HG02884 (cell line): ENCODE results near the gene TEX10.
"Not testable (repeated sequence)": the region's sequence is repeated elsewhere in the genome, so short reads cannot be mapped to it uniquely, and the experiment has no call there.

ENCODE experiments used
- ATAC-seq: cut with Tn5 transposase; IDR thresholded peaks from one replicate; pipeline ENCODE4 v1.9.1; 2021; ENCODE audit warnings: mild to moderate bottlenecking, moderate library complexity; ENCODE audit not compliant: unreplicated experiment

TEX10 gene

DNA sequence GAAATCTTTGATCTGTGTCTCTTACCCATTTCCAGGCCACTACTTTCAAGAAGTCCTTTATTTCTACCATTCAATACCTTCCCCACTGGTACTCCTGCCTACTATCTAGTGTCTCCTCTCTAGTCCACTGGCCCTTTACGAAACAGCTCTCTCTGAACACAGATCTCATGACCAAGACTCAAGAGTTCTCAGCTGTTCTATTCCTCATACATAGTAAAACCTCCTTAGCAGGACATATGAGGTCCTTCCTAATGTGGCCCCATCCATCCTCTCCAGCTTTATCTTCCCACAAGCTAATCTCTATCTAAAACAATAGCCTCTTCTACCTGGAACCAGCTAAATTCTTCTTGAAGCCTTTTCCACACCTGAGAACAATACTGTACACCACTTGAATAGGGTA, 2.6 kb downstream of the TEX10 start:
- no peak for ATAC-seq

DNA sequence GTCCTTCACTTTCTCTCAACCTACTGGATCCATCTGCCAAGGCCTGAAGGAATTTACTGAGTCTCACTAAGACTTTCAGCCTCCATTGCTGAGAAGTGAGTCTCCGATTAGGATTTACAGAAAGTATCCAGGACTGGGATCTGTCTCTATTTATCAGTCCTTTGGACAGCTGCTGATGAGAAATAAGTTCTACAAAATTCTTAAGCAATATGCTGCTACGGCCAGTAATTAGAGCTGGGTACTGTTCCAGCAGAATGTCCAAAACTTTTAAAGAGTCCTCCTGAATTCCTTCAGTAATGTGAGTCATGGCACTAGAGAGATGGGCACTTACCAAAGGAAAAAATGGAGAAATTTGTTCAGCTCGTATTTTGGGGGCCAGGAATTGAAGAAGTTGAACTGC, 5.9 kb downstream of the TEX10 start:
- no peak for ATAC-seq

DNA sequence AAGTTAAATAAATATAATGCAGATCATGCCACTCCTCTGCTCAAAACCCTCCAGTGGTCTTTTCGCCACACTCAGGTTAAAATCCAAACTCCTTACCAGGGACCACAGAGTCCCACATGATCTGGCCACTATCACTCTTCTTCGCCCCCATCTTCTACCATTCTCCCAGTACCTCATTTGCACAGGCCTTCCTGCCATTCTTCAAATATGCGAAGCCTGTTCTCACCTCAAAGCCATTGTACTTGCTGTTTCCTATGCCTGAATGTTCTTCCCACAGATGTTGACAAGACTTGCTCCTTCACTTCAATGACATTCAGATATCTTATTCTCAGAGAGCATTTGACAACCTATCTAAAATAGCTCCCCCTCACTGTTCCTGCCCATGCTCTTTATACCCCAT, 10.9 kb downstream of the TEX10 start:
- ATAC-seq, result no peak

DNA sequence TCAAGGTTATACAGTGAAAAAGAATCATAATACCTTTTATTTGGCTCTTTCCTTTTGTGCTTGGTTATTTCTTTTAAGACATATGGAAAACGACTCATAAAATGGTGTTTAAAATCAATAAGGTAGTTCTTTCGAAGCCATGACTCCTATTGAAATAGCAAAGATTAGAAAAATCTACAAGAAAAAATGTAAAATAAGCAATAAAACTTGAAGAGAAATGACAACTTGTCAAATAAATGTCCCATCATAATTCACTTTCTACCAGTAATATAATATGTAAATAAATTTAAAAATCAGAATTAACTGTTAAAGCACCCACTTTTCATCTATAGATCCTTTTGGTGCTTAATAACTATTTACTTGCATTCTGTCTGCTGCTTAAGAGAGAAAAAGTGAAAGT, 12.5 kb downstream of the TEX10 start:
- no peak for ATAC-seq

DNA sequence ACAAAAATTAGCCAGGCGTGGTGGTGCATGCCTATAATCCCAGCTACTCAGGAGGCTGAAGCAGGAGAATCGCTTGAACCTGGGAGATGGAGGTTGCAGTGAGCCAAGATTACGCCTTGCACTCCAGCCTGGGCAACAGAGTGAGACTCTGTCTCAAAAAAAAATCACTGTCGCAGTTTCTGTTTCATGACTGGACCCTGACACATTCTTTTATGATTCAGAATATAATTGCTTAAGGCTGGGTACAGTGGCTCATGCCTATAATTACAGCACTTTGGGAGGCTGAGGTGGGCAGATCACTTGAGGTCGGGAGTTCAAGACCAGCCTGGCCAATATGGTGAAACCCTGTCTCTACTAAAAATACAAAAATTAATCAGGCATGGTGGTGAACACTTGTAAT, 14.0 kb downstream of the TEX10 start:
- ATAC-seq, result not testable (repeated sequence)

DNA sequence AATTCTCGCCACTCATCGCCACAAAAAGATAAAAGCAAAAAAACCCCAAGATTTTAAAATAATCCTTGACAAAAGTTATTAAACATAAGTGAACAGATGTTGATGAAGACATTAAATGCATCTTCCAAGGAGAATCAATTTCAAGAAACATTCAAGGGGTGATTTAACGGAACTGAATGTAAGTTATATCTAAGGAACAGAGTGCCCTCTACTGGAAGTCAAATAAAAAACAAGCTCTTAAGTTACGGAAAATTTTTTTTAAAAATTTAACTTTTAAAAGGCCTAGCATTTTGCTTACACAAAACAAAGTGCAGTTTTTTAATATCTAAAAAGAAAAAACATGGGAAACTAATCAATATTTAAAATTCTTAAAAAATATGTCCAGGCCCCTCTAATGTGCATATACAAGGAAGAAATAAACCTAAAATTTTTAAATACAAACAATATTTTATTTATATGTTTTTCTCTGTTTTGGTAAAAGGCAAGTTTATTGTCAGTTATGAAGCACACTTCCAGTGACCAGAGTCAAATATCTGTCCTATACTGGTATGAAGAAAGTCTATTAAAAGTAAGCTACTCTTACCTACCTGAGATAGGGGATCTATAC, 28.0 kb downstream of the TEX10 start:
- ATAC-seq, result no peak

DNA sequence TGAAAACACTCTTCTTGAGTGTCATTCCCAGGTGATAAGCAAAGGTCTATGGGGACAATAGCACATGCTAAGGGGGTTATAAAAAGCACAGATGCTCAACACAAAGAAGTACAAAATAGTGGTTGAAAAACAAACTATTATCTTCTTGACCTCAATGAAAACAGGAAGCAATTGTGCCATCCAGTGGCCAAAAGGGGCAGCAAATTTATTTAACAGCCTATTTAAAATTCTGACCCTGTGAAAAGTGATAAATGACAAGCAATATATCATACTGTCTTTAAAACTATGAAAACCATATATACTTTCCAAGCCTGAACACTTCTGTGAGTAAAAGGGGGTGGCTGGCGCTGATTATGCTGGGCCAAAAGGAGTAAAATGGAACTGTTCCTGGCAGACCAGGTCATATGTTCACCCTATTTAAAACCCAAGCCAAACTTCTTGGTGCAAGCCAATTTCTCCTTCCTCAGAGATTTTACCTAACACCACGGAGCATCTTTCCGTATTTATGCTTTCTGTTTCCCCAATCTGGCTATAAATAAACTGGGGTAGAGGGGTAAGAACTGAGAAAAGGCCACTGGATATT, 29.7 kb downstream of the TEX10 start:
- ATAC-seq, result no peak

DNA sequence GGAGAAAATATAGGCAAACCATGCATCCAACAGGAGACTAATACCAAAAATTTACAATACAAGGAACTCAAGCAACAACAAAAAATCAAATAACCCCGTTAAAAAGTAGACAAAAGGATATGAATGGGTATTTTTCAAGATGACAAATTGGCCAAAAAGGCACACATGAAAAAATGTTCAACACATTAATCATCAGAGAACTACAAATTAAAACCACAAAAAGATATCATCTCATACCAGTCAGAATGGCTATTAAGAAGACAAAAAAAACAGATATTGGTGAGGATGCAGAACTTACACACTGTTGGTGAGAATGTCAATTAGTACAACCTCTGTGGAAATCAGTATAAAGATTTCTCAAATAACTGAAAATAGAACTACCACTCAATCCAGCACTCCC, 35.0 kb downstream of the TEX10 start:
- ATAC-seq, result no peak

DNA sequence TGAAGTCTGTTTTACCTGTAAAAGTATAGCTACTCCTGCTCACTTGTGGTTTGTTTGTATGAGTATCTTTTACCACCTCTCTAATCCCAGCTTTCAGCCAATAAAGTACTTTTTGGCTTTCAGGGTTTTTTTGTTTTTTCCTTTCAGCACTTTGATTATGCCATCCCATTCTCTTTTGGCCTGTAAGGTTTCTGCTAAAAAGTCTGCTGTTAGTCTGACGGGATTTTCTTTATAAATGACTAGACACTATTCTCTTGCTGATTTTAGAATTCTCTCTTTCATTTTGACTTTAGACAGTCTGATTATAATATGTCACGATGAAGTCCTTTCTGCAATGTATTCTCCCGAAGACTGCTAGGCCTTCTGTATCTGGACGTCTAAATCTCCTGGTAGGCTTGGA, 37.2 kb downstream of the TEX10 start:
- ATAC-seq, result no peak

DNA sequence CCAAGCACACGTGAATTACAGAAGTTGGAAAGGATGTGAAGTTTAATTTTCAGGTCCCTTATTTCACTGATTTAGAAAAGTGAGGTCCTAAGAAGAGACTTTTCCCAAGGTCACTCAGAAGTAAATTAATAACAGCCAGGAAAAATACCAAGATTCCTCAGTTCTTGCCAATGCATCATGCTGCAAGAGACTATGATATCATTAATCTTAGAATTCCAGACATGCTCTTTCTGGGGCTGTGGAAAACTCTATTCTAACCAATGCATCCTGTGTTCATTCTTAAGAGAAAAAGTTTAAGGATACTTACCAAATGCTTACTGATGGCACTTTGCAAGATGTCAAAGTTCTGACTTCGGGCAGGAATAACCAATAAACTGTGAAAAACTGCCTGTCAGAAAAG, 42.8 kb downstream of the TEX10 start:
- ATAC-seq, result no peak

DNA sequence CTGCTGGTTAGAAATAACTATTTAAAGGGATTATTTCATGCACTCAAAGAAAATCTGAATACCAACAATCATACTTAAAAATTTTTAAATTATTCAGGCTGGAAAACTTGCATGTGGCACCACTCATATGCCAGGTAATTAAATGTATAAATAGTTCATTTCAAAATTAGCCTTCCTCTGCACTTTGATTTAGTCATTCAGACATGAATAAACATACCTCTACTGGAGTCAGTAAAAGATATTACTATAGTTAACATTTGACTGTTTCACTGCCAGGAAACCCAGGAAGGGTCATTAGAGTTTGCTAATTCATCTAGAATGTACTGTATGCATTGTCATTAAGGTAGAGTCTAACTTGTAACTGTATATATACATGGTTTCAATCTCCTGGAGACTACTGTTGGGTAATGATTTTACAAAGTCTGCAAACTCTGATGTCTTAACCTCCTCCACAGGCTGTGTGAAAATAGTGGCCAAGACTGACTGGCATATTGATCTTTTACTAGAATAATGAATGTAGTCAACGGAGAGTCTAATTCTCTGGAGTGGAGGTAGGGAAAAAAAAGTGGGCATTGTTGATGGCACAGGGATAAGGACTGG, 43.7 kb downstream of the TEX10 start:
- ATAC-seq, result no peak

DNA sequence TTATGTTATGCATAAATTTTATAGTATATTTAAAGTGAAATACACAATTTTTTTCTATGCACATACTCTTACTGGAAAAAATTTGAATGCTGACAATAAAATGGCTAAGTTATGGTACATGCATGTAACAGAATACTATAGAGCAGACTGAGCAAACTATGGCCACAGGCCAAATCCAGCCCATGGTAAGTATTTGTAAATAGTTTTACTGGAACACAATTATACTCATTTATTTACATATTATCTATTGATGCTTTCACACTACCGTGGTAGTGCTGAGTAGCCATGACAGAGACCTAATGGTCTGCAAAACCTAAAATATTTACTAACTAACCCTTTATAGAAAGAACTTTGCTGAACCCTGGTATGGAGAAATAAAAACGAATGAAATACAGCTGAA, 45.7 kb downstream of the TEX10 start:
- ATAC-seq, result no peak

DNA sequence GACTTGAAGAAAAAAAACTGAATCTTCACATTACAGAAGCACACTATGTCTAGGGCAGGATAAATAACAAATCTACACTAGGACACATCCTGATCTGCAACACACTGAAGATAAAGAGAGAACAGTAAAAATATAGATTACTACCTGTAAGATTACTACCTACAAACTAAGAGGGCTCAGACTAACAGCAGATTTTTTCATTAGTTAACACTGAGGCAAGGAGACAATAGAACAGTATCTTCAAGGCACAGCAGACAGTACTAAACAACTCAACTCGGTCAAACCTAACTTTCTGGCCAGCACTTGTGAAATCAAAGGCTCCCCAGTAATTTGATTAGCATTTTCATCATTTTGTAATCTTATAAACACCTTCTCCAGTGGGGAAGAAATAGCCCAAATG, 46.5 kb downstream of the TEX10 start:
- ATAC-seq, result no peak

DNA sequence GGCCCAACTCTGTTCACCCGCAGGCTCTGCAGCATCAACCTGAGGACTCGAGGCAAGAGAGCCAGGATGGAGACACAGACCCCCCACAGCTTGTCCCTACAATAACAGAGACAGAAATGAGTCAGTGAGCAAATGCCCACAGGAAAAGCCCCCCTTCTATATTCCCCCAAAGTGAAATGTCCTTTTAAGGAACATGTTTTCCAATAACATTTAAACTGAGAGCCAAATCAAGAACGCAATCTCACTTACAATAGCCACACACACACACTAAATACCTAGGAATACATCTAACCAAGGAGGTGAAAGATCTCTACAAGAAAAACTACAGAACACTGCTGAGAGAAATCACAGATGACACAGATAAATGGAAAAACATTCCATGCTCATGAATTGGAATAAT, 49.0 kb downstream of the TEX10 start:
- ATAC-seq, result no peak

DNA sequence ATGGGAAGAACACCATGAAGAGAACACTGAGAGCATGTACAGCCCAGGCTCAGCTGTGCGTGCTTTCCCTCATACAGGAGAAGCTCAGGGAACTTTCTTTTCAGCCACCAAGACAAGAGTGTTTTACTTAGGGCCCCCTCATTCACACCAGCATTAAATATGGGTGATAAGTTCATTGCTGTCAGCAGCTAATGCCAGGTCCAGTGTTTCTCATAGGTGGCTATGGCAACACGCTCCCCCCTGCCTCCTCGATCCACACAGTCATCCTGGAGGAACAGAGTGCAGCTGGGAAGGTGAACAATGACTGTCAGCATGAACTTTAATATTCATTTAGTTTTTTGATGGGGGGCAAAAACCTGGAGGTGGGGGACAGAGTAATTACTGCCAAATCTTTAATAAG, 54.4 kb downstream of the TEX10 start:
- no peak for ATAC-seq

DNA sequence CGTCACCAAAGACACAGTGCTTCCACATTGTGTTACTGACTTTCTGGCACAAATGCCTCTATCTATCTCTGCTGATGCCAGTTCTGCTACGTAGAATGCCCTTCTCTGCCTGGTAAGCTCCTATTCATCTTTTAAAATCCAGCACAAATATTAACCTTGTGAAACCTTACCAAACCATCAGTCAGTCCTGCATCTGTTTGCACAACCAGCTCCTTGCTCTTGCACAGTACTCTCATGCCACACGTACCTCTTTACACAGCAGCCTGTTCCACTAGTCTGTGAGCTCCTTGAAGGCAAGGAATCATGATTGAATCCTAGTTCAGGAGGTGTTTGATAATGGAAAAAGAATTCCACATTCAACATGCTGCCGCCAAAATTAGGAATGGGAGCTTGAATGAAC, 56.3 kb downstream of the TEX10 start:
- ATAC-seq, result no peak

DNA sequence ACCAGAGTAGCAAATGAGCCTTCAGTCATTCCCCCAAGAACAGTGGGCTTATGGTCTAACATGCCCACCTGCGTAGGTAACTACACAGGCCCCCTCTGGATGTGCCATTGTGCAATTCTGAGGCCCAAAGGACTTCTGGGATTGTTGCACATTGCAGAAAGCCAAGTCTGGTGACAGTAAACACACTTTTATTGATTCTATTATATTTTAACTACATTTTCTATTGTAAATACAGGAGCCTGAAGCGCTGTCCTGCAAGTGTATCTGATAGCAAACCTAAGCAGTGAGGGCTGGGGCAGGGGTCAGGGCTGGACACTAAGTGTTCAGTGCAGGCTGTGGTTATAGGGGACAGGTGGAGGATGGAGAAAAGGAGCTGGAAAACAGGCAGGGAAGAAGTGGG, 57.5 kb downstream of the TEX10 start:
- no peak for ATAC-seq

DNA sequence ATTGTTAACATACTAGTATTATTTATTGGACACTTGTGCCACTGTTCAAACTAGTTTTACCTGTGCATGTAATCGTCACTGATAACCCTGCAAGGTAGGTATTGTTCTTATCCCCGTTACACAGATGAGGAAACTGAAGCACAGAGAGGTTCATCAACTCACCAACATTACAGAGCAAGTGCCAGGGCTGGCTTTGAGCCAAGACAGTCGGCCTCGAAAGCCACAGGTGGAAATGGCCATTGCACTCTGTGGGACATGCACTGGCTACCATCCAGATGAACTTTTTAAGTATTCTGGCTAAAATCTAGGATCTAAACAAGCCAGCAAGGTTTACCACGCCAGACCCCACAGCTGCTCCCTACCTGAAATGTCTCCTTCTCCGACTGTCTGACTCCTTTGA, 57.9 kb downstream of the TEX10 start:
- ATAC-seq, result no peak

DNA sequence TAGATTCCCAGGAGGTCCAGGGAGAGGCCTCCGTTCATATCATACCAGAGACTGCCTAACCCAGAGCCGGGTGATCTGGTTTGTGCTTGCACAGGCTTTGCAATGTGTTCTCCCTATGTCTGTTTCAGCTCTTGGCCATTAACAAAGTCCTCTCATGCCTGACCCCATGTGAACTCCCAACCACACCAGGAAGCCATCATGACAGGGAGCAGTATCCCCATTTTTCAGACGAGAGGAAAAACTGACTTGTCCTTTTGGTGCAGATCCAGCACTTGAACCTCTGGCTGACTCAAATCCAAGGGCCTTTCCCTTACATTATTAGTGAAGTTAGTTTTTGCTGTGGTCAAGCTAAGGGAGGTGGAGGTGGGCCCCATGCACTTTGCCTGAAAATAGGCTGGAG, 58.4 kb downstream of the TEX10 start:
- ATAC-seq, result no peak

DNA sequence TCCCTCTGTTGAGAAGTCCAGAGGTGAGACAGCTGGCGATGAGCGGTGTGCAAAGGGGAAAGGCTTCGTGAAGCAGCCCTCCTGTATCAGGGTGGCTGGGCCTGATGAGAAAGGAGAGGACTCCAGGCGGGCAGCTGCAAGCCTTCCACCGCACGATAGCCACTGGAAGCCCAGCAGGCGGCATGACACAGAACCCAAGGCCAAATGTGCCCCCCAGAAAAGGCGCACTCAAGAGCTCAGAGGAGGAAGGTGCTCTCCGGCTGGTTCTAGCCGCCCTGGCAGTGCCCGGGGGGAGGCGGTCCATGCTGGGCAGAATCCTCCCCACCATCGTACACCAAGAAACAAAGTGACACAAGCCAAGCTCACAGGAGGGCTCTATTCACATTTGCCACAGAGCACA, 60.3 kb downstream of the TEX10 start:
- no peak for ATAC-seq

DNA sequence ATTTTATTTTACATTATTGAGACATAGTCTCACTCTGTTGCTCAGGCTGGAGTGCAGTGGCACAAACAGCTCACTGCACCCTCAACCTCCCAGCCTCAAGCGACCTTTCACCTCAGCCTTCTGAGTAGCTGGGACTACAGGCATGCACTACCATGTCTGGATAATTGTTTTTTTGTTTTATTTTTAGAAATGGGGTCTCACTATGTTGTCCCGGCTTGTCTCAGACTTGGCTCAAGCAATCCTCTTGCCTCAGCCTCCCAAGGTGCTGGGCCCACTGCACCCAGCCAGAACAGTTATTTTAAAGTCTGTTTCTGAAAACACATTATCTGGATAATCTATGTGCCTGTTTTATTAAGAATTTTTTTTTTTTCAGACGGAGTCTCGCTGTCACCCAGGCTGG, 62.0 kb downstream of the TEX10 start:
- no peak for ATAC-seq

DNA sequence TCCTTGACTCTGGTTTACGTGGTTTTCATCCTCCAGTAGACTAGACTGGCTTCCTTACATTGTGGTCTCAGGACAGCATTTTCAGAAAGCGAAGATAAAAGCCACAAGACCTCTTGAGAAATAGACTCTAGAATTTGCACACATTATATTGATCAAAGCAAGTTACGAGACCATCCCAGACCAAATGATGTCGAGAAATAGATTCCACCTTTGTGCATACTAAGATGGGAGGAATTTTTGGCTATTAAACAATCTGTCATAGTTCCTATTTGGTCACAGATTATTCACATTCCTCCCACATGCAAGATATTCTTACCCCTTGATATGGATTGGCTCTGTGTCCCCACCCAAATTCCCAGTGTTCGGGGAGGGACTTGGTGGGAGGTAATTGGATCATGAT, 65.6 kb downstream of the TEX10 start:
- ATAC-seq, result no peak

DNA sequence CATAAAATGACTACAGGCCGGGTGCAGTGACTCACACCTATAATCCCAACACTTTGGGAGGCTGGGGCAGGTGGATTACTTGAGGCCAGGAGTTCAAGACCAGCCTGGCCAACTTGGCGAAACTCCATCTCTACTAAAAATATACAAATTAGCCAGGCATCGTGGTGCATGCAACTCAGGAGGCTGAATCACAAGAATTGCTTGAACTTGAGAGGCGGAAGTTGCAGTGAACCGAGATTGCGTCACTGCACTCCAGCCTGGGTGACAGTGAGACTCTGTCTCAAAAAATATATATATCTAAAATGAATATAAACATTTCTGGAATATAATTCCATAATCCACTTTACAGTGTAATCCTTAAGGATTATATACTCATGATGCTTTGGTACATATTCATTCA, 66.5 kb downstream of the TEX10 start:
- ATAC-seq, result no peak
